ENCODE measurements around the gene RPP38.

- no peak for TF ChIP-seq NR2F2 (IDR thresholded peaks at IDR 0.05)
- no peak for TF ChIP-seq CTCF (IDR thresholded peaks at IDR 0.05; ENCODE audit: low read depth, low read length, missing input control)
- no peak for TF ChIP-seq RAD21 (IDR thresholded peaks at IDR 0.05)
- TF ChIP-seq TAF1 (conservative IDR thresholded peaks at IDR 0.05), result no peak
- no peak for TF ChIP-seq FOXA1 (IDR thresholded peaks at IDR 0.05)
- TF ChIP-seq JUND (IDR thresholded peaks at IDR 0.05), result no peak
- TF ChIP-seq GABPA (IDR thresholded peaks at IDR 0.05 in 1 of 2, conservative IDR thresholded peaks at IDR 0.05 in 1 of 2), result no peak
- TF ChIP-seq YY1 (IDR thresholded peaks at IDR 0.05), result no peak
- TF ChIP-seq, protein P1, sequence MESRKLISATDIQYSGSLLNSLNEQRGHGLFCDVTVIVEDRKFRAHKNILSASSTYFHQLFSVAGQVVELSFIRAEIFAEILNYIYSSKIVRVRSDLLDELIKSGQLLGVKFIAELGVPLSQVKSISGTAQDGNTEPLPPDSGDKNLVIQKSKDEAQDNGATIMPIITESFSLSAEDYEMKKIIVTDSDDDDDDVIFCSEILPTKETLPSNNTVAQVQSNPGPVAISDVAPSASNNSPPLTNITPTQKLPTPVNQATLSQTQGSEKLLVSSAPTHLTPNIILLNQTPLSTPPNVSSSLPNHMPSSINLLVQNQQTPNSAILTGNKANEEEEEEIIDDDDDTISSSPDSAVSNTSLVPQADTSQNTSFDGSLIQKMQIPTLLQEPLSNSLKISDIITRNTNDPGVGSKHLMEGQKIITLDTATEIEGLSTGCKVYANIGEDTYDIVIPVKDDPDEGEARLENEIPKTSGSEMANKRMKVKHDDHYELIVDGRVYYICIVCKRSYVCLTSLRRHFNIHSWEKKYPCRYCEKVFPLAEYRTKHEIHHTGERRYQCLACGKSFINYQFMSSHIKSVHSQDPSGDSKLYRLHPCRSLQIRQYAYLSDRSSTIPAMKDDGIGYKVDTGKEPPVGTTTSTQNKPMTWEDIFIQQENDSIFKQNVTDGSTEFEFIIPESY (IDR thresholded peaks at IDR 0.05), result no peak
- no peak for TF ChIP-seq EGR1 (IDR thresholded peaks at IDR 0.05; ENCODE audit: low read depth in 2 of 2)
- TF ChIP-seq MAX (IDR thresholded peaks at IDR 0.05), result no peak
- TF ChIP-seq, protein P2, sequence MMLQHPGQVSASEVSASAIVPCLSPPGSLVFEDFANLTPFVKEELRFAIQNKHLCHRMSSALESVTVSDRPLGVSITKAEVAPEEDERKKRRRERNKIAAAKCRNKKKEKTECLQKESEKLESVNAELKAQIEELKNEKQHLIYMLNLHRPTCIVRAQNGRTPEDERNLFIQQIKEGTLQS (IDR thresholded peaks at IDR 0.05), result no peak
- no peak for TF ChIP-seq SP1 (IDR thresholded peaks at IDR 0.05)
- no peak for TF ChIP-seq HNF4A (conservative IDR thresholded peaks at IDR 0.05)
Observed at GRCh38 chr10:15060638-15061037, 36.5 kb upstream of the RPP38 start.

All from liver (tissue), 3 donors.